SK-N-SH (cell line): ENCODE measurements around the gene ZNF33A. TPM values are rescaled to one million over a fixed set of nuclear protein-coding genes. Genes with fewer than 3 reads are reported as not detected.

Experiments
- CTCF ChIA-PET: fragments of 300-600, 350-600 bp; formaldehyde crosslinking; extraction: SDS; loops from one replicate; lab custom pipeline; 2021; lab: Yijun Ruan, JAX
- POLR2A ChIA-PET: fragments of 350-600 bp; sonication (Branson Sonifier 250); formaldehyde crosslinking; extraction: SDS; loops from one replicate; lab custom pipeline; 2020; ENCODE audit warnings: antibody characterized with exemption, inconsistent platforms; lab: Yijun Ruan, JAX
- DNase-seq: peaks from one replicate; pipeline ENCODE4 v3.0.0; 2012
- H2AFZ ChIP-seq: fragments of 200-600 bp; sonication (generic); 2 replicates; pipeline ENCODE4 v1.8.1; 2016; ENCODE audit warnings: antibody characterized with exemption, mild to moderate bottlenecking, low read depth
- H3F3A ChIP-seq: fragments of 200-600 bp; sonication (generic); replicated peaks from 2 replicates; pipeline ENCODE3; 2016; ENCODE audit warnings: antibody characterized with exemption, mild to moderate bottlenecking; ENCODE audit not compliant: insufficient read depth
- H3K27ac ChIP-seq, 2 experiments: fragments of 200-500 bp in 1 of 2; fragments of 200-600 bp in 1 of 2; sonication (Bioruptor generic) in 1 of 2; sonication (generic), shearing (Covaris generic) in 1 of 2; 2 replicates each; pipeline versions ENCODE4 v1.5.1 to v1.6.1; 2014 to 2016; ENCODE audit warnings: low read depth in 2 of 2, inconsistent platforms in 1 of 2, low read length in 1 of 2, mild to moderate bottlenecking in 1 of 2, mixed read lengths in 1 of 2
- H3K27me3 ChIP-seq: fragments of 200-600 bp; sonication (generic), shearing (Covaris generic); 2 replicates; pipeline ENCODE4 v1.6.1; 2016; ENCODE audit warnings: mixed run types; ENCODE audit not compliant: insufficient read depth
- H3K36me3 ChIP-seq, 2 experiments: fragments of 200-500 bp in 1 of 2; fragments of 200-600 bp in 1 of 2; sonication (Bioruptor generic) in 1 of 2; sonication (generic) in 1 of 2; replicated peaks in 1 of 2; 2 replicates each; pipeline versions ENCODE3 to v1.5.1; 2014 to 2016; ENCODE audit warnings: low read length in 1 of 2, mild to moderate bottlenecking in 1 of 2; ENCODE audit not compliant: insufficient read depth in 2 of 2, control insufficient read depth in 1 of 2
- H3K4me1 ChIP-seq, 2 experiments: fragments of 200-500 bp in 1 of 2; fragments of 200-600 bp in 1 of 2; sonication (Bioruptor generic) in 1 of 2; sonication (generic), shearing (Covaris generic) in 1 of 2; 2 replicates each; pipeline versions ENCODE4 v1.5.1 to v1.6.1; 2014 to 2016; ENCODE audit warnings: low read depth in 1 of 2, low read length in 1 of 2, mixed run types in 1 of 2; ENCODE audit not compliant: insufficient read depth in 2 of 2, control insufficient read depth in 1 of 2
- H3K4me2 ChIP-seq: fragments of 200-600 bp; sonication (generic), shearing (Covaris generic); 2 replicates; pipeline ENCODE4 v1.6.1; 2017; ENCODE audit warnings: mixed run types
- H3K4me3 ChIP-seq, 2 experiments: fragments of 200-500 bp in 1 of 2; fragments of 200-600 bp in 1 of 2; sonication (Bioruptor generic) in 1 of 2; sonication (generic), shearing (Covaris generic) in 1 of 2; 2 replicates each; pipeline versions ENCODE4 v1.5.1 to v1.8.1; 2014 to 2016; ENCODE audit warnings: low read depth in 2 of 2, inconsistent platforms in 1 of 2, low read length in 1 of 2, mild to moderate bottlenecking in 1 of 2, mixed read lengths in 1 of 2, moderate library complexity in 1 of 2
- H3K79me2 ChIP-seq: fragments of 200-600 bp; sonication (generic); 2 replicates; pipeline ENCODE4 v1.8.1; 2017; ENCODE audit warnings: mild to moderate bottlenecking; ENCODE audit not compliant: insufficient read depth
- H3K9ac ChIP-seq: fragments of 200-600 bp; sonication (generic); 2 replicates; pipeline ENCODE4 v1.6.1; 2017; ENCODE audit warnings: mixed run types
- H3K9me2 ChIP-seq: fragments of 200-600 bp; sonication (generic); 2 replicates; pipeline ENCODE4 v1.6.1; 2017; ENCODE audit warnings: mixed run types
- H3K9me3 ChIP-seq: fragments of 200-600 bp; sonication (generic); 2 replicates; pipeline ENCODE4 v1.6.1; 2017; ENCODE audit warnings: mixed run types, mild to moderate bottlenecking, moderate library complexity
- H4K20me1 ChIP-seq: fragments of 200-600 bp; sonication (generic); 2 replicates; pipeline ENCODE4 v1.6.1; 2017; ENCODE audit warnings: mild to moderate bottlenecking, mixed run types; ENCODE audit not compliant: insufficient read depth
- CTCF ChIP-seq: fragments of 200-600 bp; sonication (generic); IDR thresholded peaks from 2 replicates; pipeline ENCODE4 v1.6.1; 2017; ENCODE audit warnings: antibody characterized with exemption, mild to moderate bottlenecking, moderate library complexity
- ELF1 ChIP-seq: IDR thresholded peaks from 2 replicates; pipeline ENCODE4 v1.4.0; 2012
- EP300 ChIP-seq, 2 experiments: IDR thresholded peaks; 2 replicates each; pipeline versions ENCODE4 v1.4.0 to v1.6.1; 2012; ENCODE audit warnings: borderline replicate concordance in 1 of 2, low read depth in 1 of 2, low read length in 1 of 2
- EZH2phosphoT487 ChIP-seq: fragments of 200-600 bp; sonication (generic); IDR thresholded peaks from 2 replicates; pipeline ENCODE4 v1.6.1; 2017; ENCODE audit warnings: low read depth, mixed run types, mild to moderate bottlenecking, antibody characterized with exemption, moderate library complexity, borderline replicate concordance
- FOSL2 ChIP-seq: IDR thresholded peaks from 2 replicates; pipeline ENCODE4 v1.4.0; 2012; ENCODE audit warnings: low read depth, mild to moderate bottlenecking, moderate library complexity, borderline replicate concordance
- FOXJ3 ChIP-seq: sonication (generic); formaldehyde crosslinking; IDR thresholded peaks from 2 replicates; pipeline ENCODE4 v1.5.1; 2020; ENCODE audit warnings: mild to moderate bottlenecking, missing genetic modification reagents
- FOXM1 ChIP-seq: IDR thresholded peaks from 2 replicates; pipeline ENCODE4 v1.4.0; 2012; ENCODE audit warnings: low read depth, mild to moderate bottlenecking
- GABPA ChIP-seq: IDR thresholded peaks from 2 replicates; pipeline ENCODE4 v1.4.0; 2012; ENCODE audit warnings: low read depth, mild to moderate bottlenecking
- GATA2 ChIP-seq: sonication (generic); formaldehyde crosslinking; IDR thresholded peaks from 2 replicates; pipeline ENCODE4 v1.5.0; 2020; ENCODE audit warnings: mild to moderate bottlenecking, missing genetic modification reagents
- JUND ChIP-seq: IDR thresholded peaks from 2 replicates; pipeline ENCODE4 v1.4.0; 2012
- NRF1 ChIP-seq: IDR thresholded peaks from 2 replicates; pipeline ENCODE4 v1.6.1; 2012; ENCODE audit warnings: low read depth, mild to moderate bottlenecking, low read length
- RCOR1 ChIP-seq: fragments of 150-350 bp; IDR thresholded peaks from 2 replicates; pipeline ENCODE4 v1.6.1; 2017; ENCODE audit warnings: antibody characterized with exemption, low read length
- RFX5 ChIP-seq: IDR thresholded peaks from 2 replicates; pipeline ENCODE4 v1.6.1; 2012; ENCODE audit warnings: mild to moderate bottlenecking, improper control_type of control experiment, low read length
- RXRA ChIP-seq: IDR thresholded peaks from 2 replicates; pipeline ENCODE4 v1.4.0; 2012; ENCODE audit warnings: low read depth, mild to moderate bottlenecking, borderline replicate concordance
- SMC3 ChIP-seq: IDR thresholded peaks from 2 replicates; pipeline ENCODE4 v1.6.1; 2012; ENCODE audit warnings: low read depth, low read length, improper control_type of control experiment
- TAF1 ChIP-seq: IDR thresholded peaks from 2 replicates; pipeline ENCODE4 v1.6.1; 2012; ENCODE audit warnings: low read depth, mild to moderate bottlenecking, low read length, moderate library complexity, borderline replicate concordance
- TCF12 ChIP-seq: IDR thresholded peaks from 2 replicates; pipeline ENCODE4 v1.4.0; 2012
- WGBS: methylation state at CpG from one replicate; pipeline ENCODE4 v1.1.6; 2017; ENCODE audit warnings: low lambda C conversion rate; 5-methylcytosine and 5-hydroxymethylcytosine counted together
- polyA plus RNA-seq, 3 experiments: library from polyadenylated mRNA; depleted of rRNA; stranded (reverse); fragments of >200 nt; gene quantifications; 2 replicates each; pipeline ENCODE4 v1.2.3, GENCODE V29; 2012
- TF ChIP-seq, protein P1 (sequence below): IDR thresholded peaks from 2 replicates; pipeline ENCODE4 v1.6.1; 2012; ENCODE audit warnings: mild to moderate bottlenecking, low read depth, low read length, moderate library complexity
- TF ChIP-seq, protein P2 (sequence below): IDR thresholded peaks from 2 replicates; pipeline ENCODE4 v1.4.0; 2012; ENCODE audit warnings: low read depth, borderline replicate concordance
- TF ChIP-seq, protein P3 (sequence below): fragments of 150-350 bp; IDR thresholded peaks from 2 replicates; pipeline ENCODE4 v1.6.1; 2017; ENCODE audit warnings: antibody characterized with exemption, low read length, low read depth, borderline replicate concordance
- TF ChIP-seq, protein P4 (sequence below): IDR thresholded peaks from 2 replicates; pipeline ENCODE4; 2012

The ZNF33A gene
- polyA plus RNA-seq, 1 of the 3 experiments (the other 2 are of a cell fraction) = 5.7 TPM

DNA sequence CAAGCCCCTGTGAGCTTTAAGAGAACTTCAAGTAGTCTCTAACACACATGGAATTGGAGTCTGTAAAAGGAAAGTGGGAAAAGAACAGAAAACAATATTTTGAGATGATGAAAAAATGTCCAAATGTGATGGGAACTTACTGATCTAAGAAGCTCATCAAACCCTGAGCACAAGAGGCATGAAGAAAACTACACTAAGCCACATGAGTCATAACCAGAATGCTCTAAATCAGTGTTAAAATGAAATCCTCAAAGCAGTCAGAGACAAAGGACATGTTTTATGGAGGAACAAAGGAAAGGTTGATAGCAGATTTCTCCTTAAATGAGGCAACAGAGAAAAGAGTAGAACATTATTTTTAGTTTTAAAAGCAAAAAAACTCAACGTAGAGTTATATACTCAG, 37.2 kb downstream of the ZNF33A start (continued):
- TF ChIP-seq, protein P1, sequence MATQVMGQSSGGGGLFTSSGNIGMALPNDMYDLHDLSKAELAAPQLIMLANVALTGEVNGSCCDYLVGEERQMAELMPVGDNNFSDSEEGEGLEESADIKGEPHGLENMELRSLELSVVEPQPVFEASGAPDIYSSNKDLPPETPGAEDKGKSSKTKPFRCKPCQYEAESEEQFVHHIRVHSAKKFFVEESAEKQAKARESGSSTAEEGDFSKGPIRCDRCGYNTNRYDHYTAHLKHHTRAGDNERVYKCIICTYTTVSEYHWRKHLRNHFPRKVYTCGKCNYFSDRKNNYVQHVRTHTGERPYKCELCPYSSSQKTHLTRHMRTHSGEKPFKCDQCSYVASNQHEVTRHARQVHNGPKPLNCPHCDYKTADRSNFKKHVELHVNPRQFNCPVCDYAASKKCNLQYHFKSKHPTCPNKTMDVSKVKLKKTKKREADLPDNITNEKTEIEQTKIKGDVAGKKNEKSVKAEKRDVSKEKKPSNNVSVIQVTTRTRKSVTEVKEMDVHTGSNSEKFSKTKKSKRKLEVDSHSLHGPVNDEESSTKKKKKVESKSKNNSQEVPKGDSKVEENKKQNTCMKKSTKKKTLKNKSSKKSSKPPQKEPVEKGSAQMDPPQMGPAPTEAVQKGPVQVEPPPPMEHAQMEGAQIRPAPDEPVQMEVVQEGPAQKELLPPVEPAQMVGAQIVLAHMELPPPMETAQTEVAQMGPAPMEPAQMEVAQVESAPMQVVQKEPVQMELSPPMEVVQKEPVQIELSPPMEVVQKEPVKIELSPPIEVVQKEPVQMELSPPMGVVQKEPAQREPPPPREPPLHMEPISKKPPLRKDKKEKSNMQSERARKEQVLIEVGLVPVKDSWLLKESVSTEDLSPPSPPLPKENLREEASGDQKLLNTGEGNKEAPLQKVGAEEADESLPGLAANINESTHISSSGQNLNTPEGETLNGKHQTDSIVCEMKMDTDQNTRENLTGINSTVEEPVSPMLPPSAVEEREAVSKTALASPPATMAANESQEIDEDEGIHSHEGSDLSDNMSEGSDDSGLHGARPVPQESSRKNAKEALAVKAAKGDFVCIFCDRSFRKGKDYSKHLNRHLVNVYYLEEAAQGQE = no peak
- TF ChIP-seq GATA2 (CRISPR knock-in tag) = no peak
- TF ChIP-seq, protein P2, sequence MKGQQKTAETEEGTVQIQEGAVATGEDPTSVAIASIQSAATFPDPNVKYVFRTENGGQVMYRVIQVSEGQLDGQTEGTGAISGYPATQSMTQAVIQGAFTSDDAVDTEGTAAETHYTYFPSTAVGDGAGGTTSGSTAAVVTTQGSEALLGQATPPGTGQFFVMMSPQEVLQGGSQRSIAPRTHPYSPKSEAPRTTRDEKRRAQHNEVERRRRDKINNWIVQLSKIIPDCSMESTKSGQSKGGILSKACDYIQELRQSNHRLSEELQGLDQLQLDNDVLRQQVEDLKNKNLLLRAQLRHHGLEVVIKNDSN = no peak

GRCh38 chr10:38050212-38050611, 39.7 kb downstream of the ZNF33A start:
- Histone ChIP-seq H3F3A (no peaks in the 10 kb centered on the region), H3K27ac (no peak overlapping the region), H3K4me2 (no peak overlapping the region), H3K9me2 (no peaks in the 10 kb centered on the region), H4K20me1 (no peaks in the 10 kb centered on the region), H3K9ac (no peak overlapping the region), H3K79me2 (no peaks in the 10 kb centered on the region), H3K36me3 (peaks cover 30 to 53% of the 10 kb centered on the region in 2 experiments), H2AFZ (no peak overlapping the region), H3K4me1 (no peaks in the 10 kb centered on the region), H3K27me3 (no peaks in the 10 kb centered on the region), H3K9me3 (peaks cover 9% of the 10 kb centered on the region; the same call in 1 of the 2 replicates), H3K4me3 (no peak overlapping the region)
- DNase-seq = no peak
- ChIA-PET CTCF (no interaction called here), POLR2A (no interaction called here)
- 95% methylated on average over 1 of the region's 1 CpG for WGBS
- TF ChIP-seq GABPA = no peak
- no peak for TF ChIP-seq RCOR1
- TF ChIP-seq NRF1 = no peak
- no peak for TF ChIP-seq RFX5
- no peak for TF ChIP-seq CTCF
- TF ChIP-seq EZH2phosphoT487 = no peak
- TF ChIP-seq EP300 (IDR thresholded peaks at IDR 0.05; ENCODE audit: borderline replicate concordance in 1 of 2, low read depth in 1 of 2, low read length in 1 of 2) = no peak
- no peak for TF ChIP-seq SMC3
- no peak for TF ChIP-seq ELF1
- no peak for TF ChIP-seq FOSL2
- TF ChIP-seq, protein P3, sequence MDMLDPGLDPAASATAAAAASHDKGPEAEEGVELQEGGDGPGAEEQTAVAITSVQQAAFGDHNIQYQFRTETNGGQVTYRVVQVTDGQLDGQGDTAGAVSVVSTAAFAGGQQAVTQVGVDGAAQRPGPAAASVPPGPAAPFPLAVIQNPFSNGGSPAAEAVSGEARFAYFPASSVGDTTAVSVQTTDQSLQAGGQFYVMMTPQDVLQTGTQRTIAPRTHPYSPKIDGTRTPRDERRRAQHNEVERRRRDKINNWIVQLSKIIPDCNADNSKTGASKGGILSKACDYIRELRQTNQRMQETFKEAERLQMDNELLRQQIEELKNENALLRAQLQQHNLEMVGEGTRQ = no peak
- no peak for TF ChIP-seq FOXM1
- TF ChIP-seq, protein P4, sequence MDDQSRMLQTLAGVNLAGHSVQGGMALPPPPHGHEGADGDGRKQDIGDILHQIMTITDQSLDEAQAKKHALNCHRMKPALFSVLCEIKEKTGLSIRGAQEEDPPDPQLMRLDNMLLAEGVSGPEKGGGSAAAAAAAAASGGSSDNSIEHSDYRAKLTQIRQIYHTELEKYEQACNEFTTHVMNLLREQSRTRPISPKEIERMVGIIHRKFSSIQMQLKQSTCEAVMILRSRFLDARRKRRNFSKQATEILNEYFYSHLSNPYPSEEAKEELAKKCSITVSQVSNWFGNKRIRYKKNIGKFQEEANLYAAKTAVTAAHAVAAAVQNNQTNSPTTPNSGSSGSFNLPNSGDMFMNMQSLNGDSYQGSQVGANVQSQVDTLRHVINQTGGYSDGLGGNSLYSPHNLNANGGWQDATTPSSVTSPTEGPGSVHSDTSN = no peak
- no peak for TF ChIP-seq TCF12
- TF ChIP-seq JUND = no peak
- no peak for TF ChIP-seq RXRA
- no peak for TF ChIP-seq FOXJ3 (CRISPR knock-in tag)
- TF ChIP-seq TAF1 = no peak
